GM21360 (cell line): ENCODE data around the gene FANCC.

Experiments
- ATAC-seq: cut with Tn5 transposase; IDR thresholded peaks from one replicate; pipeline ENCODE4 v1.9.1; 2021; ENCODE audit warnings: mild to moderate bottlenecking, moderate library complexity; ENCODE audit not compliant: unreplicated experiment

The FANCC gene

DNA sequence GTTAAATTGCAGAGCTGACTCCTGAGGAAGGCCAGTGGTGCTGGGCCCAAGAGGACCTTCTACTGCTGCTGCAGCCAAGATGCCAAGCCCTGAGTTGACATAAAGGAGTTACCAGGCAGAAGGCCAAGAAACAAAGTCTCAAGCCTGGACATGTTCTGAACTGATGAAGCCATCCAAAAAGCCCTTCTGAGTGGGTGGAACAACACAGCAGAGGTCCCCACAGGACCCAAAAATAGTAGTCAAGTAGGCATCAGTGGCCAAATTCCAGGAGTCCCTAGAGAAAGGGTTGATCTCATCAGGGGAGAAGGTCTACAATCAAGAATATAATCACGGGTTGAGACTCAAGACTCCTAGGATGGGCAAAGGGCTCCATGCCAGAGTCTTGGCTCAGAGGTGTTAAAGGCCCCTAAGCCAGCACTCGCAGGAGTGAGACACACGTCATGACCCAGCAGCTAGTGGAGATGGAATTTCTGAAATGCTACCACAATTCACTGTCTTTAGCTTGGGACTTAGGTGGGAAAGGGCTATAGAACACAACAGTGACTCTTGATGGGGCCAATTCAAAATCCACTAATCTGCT is 119.7 kb downstream of the FANCC start:
- ATAC-seq, result no peak

DNA sequence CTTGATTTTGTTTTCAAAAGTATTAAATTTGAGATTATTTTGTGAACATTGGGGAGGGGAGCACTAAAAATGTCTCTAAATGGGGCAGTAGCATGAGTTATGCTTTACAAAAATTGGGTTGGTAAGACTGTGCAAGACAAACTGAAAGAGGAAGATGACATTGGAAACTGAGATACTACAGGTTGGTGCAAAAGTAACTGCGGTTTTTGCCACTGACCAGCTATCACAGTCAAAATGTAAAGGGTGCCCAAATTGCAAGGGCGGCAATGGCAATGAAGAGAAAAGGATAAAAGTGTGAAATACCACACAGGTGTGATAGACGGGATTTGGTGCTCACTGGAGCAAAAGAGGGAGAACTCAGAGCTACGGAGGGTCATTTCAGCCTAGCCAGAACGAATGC is 124.0 kb downstream of the FANCC start:
- ATAC-seq, result no peak

DNA sequence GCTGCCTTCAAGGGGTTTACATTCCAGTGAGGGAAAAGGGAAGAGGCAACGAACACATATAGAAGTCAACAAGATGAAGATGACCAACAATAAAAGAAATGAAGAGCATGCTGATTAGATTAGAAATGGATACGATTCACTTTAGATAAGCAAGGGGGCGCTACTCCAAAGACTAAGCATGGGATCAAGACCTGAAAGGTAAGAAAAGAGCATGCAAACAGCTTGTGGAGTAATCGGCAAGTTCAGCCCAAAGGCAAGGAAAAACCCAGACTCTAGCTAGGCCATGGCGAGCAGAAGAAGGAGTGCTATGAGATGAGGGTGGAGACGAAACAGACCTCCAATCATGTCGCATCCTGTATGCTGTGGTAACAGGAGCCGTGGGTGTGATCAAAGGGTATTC is 124.4 kb downstream of the FANCC start:
- no peak for ATAC-seq

DNA sequence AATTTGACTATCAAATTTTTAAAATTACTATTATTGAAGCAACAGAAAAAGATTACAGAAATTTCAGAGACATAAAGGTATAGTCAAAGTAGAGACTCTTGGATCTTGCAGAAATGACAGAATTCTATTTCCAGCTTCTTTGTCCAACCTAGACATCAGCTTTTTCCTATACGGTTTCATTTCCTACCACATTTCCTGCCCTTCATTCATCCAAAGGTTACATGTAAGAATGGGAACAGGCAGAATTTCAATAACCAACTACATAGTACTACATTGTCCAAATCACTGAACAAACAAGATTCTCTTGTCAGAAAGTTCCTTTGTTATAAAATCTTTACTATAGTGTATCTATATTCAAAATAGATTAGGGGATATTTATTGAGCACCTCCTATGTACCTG is 124.9 kb downstream of the FANCC start:
- ATAC-seq, result no peak

DNA sequence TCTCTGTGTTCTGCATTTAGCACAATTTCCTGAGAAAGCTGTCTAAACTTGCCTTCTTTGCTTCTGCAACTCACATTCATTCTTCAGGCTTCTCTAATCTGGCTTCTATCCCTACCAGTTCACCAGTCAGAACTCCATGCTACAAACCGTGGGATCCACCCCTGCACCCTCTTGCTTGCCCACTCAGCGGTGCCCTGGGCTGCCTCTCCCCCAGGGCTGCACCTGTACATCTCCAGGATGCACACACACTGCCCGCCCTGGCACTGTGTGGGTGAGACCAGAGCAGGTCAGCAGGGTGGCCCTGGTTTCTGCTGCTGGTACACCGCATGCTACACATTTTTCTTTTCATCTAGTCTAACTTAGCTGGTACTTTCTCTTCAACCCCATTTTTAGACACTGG is 127.1 kb downstream of the FANCC start:
- ATAC-seq, result no peak

DNA sequence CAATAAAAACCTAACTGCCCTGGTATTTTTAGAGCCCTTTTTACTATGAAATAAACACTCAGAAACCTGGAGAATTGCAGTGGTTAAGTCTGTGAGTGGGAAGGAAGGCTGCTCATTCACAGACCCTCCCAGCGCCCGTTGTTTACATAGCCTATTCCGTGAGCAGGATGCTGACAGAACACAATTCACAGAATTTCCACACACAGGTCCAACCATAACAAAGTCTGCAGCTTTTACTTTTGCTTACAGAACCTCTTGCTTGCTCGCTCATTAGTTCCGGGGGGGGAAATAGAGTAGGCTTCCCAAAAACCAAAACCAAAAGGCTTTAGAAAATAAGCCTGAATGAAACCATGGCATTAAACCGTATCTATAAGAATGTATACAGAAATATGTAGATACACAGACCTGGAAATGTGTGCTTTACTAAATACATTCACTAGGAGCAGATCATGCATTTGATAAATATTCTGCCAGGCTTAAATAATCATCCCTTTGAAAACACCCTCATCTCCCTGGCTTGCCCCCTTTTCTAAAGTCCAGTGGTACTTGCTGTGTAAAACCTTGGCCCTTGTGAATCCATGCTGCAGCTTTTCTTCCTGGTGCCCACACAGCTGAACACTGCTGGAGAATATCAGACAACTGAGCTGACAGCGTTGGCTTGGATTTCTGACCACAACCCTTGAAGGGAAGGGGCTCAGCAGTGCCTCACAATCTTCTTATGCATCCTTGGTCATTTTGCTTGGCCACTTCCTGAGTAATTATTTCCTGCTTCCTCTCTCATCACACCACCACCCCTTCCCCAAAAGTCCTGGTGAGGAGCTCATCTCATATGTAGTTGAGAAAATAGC is 128.0 kb downstream of the FANCC start:
- ATAC-seq, result no peak

DNA sequence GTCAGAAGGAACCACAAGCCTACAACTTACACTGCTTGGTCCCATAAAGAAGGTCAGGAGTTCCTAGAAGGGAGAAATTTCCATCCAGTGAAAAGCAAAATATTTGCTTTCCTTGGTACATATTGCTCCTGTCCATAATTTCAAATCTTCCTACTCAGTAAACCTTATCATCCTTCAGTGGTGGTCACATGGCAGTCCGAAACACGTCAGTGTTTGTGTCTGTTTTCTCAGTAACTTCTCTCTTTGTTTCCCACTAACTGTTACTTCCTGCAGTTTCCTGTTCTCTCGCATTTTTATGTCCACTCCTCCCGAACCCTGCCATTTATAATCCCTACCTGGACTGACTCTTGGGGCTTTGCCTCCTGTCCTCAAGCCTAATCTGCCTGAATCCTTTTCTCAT is 129.1 kb downstream of the FANCC start:
- ATAC-seq, result no peak

DNA sequence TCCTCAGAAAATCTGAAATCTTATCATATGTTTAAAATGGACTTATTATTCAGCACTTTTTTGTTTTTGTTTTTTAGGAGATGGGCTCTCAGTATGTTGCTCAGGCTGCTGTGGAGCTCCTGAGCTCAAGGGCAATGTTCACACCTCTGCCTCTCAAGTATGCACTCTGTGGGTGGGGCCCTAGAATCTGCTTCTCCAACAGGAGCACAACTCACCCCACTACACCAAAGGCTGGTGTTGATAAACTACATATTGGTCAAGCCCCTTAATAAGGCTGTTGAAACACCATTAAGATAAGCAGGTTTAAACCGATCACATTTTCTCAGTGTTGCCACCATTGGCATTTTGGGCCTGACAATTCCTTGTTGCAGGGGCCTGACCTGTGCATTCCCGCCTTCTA is 131.6 kb downstream of the FANCC start:
- ATAC-seq, result no peak

DNA sequence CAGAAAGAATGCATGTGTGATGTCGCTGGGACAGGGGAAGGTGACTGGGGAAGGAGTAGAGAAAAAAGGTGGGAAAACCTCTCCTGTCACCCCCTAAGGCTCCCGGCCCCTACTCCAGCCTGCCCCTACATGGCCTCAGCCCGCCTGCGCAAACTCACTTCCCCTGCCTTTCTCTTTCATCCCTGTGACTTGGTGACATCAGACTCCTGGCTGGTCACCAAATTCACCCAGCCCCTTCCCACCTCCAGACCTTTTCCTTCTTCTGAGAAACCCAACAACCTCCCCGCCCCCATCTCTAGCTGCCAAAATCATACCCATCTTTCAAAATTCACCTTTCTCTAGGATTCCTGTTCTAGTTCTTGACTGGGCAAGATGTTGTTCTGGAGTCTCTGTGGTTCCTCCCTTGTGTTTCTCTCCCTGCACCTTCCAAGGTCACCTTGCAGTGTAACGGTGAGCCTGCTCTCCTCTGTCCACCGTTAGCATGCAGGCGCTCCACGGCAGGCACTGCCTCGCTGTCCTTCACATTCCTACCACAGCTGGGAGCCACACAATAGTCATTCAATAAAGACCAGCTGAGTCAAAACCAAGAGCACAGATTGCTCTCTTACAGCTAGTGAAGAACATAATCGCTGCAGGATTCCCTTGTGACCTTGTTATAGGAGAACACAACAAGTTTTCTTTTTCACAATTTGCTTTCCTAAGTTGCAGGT is 134.5 kb downstream of the FANCC start:
- ATAC-seq, result no peak

DNA sequence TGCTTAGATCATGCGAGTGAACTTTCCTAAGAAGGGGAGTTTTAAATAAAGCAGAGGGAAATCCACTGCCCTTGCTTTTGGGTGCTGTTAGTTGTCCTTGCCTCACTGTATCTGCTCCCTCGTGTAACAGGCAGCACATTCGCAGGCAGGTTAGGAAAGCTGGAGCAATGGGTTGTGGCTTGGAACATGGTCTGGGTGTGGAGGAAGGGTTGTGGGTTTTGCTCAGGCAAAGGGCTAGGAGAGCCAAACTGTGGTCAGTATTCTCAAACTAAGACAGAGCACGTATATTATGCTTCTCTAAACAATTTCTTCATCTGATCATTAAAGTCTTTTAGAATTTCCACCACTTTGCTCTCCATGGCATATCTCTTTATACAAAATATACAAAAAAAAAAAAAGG is 135.7 kb downstream of the FANCC start:
- no peak for ATAC-seq

DNA sequence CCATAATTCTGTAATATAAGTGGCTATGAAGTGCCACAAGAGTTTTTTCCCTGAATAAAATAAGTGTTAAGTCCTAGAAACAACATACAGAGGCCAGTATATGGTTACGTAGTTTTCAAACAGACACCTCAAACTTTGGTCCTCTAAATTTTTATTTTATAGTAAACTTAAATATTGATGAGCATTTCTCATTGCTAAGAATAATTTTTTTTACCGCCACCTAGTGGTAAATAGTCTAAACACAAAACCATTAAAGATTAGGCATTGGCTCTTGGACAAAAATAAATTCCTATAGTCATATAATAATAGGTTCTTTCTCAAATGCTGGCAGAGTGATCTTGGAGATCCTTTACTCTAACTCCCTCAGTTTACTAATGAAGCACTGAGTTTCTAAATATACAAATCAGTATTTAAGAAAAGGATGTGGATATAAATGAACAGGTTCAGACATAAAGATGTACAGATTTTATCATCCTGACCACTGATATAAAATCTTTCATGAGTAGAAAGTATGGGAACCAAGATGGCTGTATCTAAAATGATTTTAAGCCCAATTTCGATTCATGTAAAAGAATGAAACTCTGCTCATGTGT is 136.2 kb downstream of the FANCC start:
- ATAC-seq, result no peak

DNA sequence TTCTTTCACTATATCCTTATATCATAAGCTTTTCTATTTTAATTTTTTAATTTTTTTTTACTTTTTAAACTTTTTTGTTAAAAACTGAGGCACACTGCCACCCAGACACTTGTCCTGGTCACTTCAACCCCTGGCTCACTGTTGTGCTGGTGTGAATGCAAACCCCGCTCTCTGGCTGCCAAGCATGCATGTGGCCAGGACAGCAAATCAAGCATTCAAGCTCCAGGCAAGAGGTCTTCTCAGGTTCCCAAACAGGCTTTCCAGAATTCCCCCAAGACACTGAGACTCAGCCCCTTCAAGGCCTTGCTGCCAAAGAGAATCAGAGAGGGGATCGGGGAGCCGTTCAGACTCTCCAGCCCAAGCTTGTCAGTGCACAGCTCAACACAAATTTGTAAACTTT is 139.9 kb downstream of the FANCC start:
- no peak for ATAC-seq

DNA sequence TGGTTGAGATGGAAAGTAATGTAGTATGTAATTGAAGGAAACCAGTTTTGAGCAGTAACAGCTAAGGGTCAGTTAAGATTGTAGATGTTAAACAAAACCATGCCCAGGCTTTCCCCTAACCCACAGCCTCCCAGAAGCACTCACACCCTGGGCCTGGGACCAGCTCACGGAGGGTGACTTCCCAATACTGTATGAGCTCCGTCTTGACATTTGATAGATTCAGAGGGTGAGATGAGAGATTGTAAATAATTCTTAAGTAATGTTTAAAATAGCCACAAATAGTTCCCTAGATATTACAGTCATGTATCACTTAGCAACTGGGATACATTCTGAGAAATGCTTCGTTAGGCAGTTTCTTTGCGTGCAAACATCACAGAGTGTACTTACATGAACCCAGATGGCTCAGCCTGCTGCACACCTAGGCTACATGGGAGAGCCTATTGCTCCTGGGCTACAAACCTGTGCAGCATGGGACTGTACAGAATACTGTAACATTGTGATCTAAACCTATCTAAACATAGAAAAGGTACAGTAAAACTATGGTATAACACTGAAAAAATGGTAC is 140.7 kb downstream of the FANCC start:
- ATAC-seq, result no peak

DNA sequence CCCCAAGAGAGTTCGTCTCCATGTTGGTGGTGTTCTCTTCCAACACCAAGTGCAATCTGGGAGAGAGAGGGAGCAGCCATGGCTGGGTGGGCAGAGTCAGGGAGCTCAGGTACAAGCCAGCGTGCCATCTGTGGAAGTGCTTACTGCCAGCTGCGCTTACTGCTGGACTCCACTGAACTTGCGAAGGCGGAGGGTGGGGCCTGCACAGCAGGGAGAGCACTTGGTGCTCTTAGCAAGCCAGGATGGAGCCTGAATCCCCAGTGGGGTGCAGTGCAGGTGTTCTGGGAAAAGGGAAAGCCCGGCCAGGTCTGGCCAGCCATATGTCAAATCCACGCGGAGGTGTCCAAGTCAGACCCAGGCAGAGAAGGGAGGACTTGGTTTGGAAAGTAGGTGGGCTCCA is 142.0 kb downstream of the FANCC start:
- no peak for ATAC-seq

DNA sequence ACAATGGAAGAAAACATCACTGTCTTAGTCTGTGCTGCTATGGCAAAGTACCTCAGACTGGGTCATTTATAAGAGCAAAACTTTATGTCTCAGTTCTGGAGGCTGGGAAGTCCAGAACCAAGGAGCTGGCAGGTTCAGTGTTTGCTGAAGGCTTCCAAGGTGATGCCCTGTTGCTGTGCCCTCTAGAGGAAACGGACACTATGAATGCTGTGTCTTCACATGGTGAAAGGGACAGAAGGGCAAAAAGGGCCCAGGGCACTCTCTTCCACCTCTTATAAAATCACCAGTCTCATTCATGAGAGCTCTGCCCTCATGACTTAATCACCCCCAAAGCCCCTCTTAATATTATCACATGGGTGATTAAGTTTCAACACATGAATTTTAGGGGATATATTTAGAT is 143.5 kb downstream of the FANCC start:
- no peak for ATAC-seq

DNA sequence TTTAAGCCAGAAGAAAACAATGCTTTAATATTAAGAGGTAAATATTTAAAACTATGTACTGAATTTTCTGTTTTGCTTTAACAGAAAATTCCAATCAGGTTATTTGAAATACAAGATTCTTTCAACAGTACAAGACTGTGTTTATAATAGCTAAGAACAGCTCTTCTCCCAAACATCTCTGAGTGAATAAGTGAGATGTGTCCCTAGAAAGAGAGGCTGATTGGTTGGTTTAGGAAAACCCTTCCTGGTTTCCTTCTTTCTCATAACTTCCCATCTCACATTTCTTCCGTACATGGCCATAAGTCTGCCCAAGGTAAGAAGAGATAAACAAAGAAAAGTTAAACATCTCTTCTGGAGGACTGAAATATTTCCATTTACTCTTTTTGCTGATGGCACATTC is 145.9 kb downstream of the FANCC start:
- no peak for ATAC-seq

DNA sequence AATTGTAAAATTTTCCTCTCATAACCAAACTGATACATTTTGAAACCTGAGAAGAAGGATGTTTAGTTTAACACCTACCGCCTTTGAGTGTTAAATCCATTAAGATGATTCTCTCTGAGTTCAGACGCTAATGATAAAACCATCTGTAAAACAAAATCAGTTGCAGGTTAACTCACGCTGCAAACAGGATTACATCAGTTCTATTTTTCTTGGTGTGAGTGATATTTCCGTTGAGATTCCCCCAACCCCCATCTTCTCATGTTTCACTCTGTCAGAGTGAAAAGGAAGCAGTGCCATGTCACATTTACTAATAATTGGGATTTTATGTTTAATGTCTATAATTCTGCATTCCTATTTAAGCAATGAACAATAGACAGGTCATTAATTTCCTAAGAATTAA is 146.5 kb downstream of the FANCC start:
- ATAC-seq, result no peak

DNA sequence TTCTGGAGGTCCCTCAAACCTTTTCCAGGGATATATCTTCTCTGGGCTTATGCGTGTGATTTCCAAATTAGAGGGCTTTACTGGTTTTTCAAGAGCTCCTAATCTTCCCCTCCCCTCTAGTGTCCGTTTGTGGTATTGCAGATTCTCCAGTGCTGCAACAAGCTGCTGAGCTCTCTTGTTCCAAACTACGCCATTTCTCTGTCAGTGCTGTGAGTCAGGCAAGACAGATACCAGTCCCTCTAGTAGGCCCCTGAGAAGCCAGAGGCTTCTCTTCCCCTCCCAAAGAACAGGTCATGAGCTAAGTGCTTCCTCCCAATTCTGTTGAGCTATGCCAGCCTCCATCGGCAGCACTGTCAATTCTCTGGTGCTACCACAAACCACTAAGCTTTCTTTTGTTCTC is 149.5 kb downstream of the FANCC start:
- ATAC-seq, result no peak

DNA sequence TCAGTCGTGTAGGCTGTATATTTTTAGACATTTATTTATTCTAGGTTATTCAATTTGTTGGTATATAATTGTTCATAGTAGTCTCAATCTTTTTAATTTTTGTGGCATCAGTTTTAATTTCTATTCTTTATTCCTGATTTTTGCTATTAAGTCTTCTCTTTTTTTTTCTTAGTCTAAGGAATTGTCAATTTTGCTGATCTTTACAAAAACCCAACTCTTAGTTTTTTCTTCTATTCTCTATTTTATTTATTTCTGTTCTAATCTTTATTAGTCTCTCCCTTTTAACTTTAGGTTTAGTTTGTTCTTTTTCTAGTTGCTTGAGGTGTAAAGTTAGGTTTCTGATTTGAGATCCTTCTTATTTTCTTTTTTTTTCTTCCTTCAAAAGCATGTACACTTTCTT is 152.5 kb downstream of the FANCC start:
- ATAC-seq, result no peak

DNA sequence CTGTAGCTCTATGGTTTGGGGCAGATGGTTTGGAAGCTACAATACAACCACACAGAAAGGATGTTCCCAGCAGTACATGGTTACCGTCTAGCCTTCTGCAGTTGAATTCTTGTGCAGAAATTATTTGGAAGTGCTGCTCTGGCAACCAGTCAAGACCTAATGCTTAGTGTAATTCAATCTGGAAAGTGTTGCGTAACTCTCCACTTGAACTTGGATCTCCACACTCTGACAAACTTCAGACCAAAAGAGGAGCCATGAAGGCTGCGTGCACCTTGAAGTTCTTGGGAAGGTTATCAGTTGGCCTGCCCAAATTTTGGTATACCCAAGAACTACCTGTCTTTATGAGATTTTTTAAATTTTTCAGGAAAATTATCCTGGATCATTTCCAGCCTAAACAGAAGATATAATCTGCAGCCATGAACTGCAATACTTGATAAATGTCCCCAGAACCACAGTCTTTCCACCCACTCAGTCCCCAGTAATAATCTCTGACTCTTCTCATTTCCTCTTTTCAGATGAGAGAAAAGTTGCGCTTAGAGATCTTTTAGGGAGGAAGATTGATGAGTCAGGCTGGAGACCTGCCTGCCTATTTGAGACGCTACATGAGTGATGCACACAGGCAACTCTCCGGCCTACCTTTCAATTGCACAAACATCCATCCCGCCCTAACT is 159.9 kb downstream of the FANCC start:
- peak; percentile 90 for ATAC-seq

DNA sequence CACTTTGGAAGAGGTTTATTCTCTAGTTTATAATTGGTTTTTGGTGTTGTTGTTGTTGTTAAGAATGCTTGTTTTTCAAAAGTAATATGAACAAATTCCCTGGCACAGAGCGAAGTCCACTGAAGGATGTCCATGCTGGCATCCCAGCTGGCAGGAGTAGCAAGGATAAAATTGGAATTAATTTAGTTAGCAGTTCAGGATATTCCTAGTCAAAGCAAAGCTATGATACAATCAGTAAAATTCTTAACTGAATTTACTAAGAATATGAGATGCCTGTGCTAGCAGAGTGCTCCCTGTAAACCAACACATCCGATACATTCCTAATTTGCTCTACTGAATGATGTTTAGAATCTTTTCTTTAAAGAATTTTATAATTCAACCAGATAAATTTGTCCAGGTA is 161.4 kb downstream of the FANCC start:
- ATAC-seq, result no peak
